ENCODE measurements around the gene LIX1.

The LIX1 gene

DNA sequence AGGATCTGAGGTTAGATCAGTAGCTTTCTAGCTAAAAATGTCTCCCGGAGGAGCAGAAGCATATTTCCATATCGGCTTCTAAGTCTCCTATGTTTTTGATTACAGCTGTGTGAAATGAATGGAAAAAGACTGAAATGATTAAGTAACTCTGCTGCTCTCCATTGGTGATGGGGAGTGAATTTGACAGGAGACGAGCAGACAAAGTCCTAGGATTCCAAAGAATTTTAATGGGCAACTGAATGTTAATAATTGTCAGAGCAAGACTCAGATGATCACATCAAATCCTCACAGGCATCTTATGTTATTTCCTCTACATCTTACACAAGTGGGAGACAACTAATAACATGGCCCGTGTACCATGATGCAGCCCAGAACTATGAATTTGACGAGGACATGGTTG lies 66.8 kb downstream of the LIX1 start:
- no peak overlapping the region for H3K4ac ChIP-seq (ENCODE audit: low read depth, low read length)
- H3K79me1 ChIP-seq (ENCODE audit: low read length): no peaks in the 10 kb centered on the region
- H4K8ac ChIP-seq (ENCODE audit: low read depth, low read length): no peak overlapping the region
- no peak overlapping the region for H2AK5ac ChIP-seq (ENCODE audit: low read length)
- H2BK12ac ChIP-seq (ENCODE audit: low read length): no peak overlapping the region
- H3K36me3 ChIP-seq (ENCODE audit: control insufficient read depth in 1 of 2, insufficient read depth in 2 of 2, low read length in 2 of 2): no peaks in the 10 kb centered on the region
- H3K23ac ChIP-seq (ENCODE audit: low read length): no peak overlapping the region
- H3K4me3 ChIP-seq (ENCODE audit: low read depth, low read length): no peak overlapping the region
- no peaks in the 10 kb centered on the region for H3K4me1 ChIP-seq (ENCODE audit: control insufficient read depth in 1 of 2, insufficient read depth in 2 of 2, low read length in 2 of 2)
- H3K4me2 ChIP-seq (ENCODE audit: low read length): no peak overlapping the region
- peak in 1 of 2 donors; percentile 29 for DNase-seq
- H3K27ac ChIP-seq (ENCODE audit: low read depth, low read length): no peak overlapping the region
- WGBS (ENCODE audit: extremely low coverage, insufficient coverage, insufficient read length): no CpG with 5 or more reads among the region's 5 CpGs
- H4K12ac ChIP-seq (ENCODE audit: low read depth, low read length): no peak overlapping the region
- H2AFZ ChIP-seq (ENCODE audit: insufficient read depth, low read length, poor library complexity): no peak overlapping the region
- no peaks in the 10 kb centered on the region for H3K27me3 ChIP-seq (ENCODE audit: insufficient read depth, low read length)
- no peak overlapping the region for H4K91ac ChIP-seq (ENCODE audit: low read depth, low read length)
- no peak overlapping the region for H3K9ac ChIP-seq (ENCODE audit: low read length)
- H3K14ac ChIP-seq (ENCODE audit: low read length): no peak overlapping the region
- no peaks in the 10 kb centered on the region for H3K9me3 ChIP-seq (ENCODE audit: insufficient read depth, low read depth, low read length)
- no peak overlapping the region for H2BK5ac ChIP-seq (ENCODE audit: low read depth, low read length, poor library complexity)
- H3K18ac ChIP-seq (ENCODE audit: low read length): no peak overlapping the region
- H3K79me2 ChIP-seq (ENCODE audit: control insufficient read depth, insufficient read depth, low read length, poor library complexity): no peaks in the 10 kb centered on the region
- no peak overlapping the region for H2BK120ac ChIP-seq (ENCODE audit: insufficient read depth, low read length, poor library complexity)

DNA sequence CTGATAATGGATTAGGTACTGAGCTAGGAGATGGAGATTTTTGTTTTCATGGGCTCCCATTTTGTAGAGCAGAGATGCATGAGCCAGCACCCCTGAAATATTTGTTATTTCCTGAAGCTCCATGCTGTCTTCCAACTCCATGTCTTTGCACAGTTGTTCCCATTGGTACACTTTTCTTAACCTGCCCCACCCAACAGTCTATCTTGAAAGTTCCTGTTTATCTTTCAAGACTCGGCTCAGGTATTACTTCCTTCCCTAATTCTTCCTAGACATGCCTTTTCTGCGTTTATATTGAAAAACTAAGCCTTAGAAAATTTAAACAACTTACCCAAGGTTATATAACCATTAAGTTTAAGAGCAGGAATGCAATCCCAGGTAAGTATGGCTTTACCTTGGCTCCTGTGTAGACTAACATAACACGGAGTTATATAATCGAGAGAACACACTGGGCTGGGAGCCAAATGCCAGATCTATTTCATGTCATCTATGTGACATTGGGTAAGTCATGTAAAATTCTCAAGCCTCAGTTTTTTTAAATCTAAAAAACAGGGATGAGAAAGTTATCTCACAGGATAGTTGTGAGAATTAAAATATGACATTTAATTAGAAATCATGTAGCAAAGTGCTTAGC lies 67.4 kb downstream of the LIX1 start:
- Histone ChIP-seq H3K27ac (ENCODE audit: low read depth, low read length) (no peak overlapping the region), H2BK12ac (ENCODE audit: low read length) (no peak overlapping the region), H3K27me3 (ENCODE audit: insufficient read depth, low read length) (no peaks in the 10 kb centered on the region)

DNA sequence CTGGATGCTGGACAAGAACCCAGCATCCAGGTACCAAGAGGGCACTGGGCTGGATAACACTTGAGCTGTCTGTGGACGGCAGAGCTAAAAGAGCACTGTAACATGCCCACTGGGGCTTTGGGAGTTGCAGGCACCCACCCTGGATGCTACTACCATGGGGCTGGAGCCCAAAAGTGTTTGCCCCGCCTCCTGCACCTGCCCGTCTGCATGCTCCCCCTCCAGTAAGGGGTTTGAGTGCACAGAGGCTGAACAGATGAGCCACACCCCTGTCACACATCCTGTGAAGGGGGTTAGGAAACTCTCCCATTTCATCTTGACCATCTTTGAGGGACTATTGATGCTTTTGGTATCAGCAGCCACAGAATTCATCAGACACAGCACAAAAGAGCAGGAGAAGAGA lies 69.0 kb downstream of the LIX1 start:
- Histone ChIP-seq H3K79me2 (ENCODE audit: control insufficient read depth, insufficient read depth, low read length, poor library complexity) (no peaks in the 10 kb centered on the region), H3K27me3 (ENCODE audit: insufficient read depth, low read length) (no peaks in the 10 kb centered on the region), H3K4me2 (ENCODE audit: low read length) (no peak overlapping the region), H3K27ac (ENCODE audit: low read depth, low read length) (no peak overlapping the region), H3K18ac (ENCODE audit: low read length) (no peak overlapping the region), H3K14ac (ENCODE audit: low read length) (no peak overlapping the region), H2AFZ (ENCODE audit: insufficient read depth, low read length, poor library complexity) (no peak overlapping the region), H3K9ac (ENCODE audit: low read length) (no peak overlapping the region), H3K4me1 (ENCODE audit: control insufficient read depth in 1 of 2, insufficient read depth in 2 of 2, low read length in 2 of 2) (no peaks in the 10 kb centered on the region), H3K36me3 (ENCODE audit: control insufficient read depth in 1 of 2, insufficient read depth in 2 of 2, low read length in 2 of 2) (no peaks in the 10 kb centered on the region), H4K8ac (ENCODE audit: low read depth, low read length) (no peak overlapping the region), H3K4me3 (ENCODE audit: low read depth, low read length) (no peak overlapping the region), H2BK5ac (ENCODE audit: low read depth, low read length, poor library complexity) (no peak overlapping the region), H4K12ac (ENCODE audit: low read depth, low read length) (no peak overlapping the region), H3K4ac (ENCODE audit: low read depth, low read length) (no peak overlapping the region), H2BK120ac (ENCODE audit: insufficient read depth, low read length, poor library complexity) (no peak overlapping the region), H2AK5ac (ENCODE audit: low read length) (no peak overlapping the region), H3K23ac (ENCODE audit: low read length) (no peak overlapping the region), H4K91ac (ENCODE audit: low read depth, low read length) (no peak overlapping the region), H3K9me3 (ENCODE audit: insufficient read depth, low read depth, low read length) (no peaks in the 10 kb centered on the region), H2BK12ac (ENCODE audit: low read length) (no peak overlapping the region), H3K79me1 (ENCODE audit: low read length) (no peaks in the 10 kb centered on the region)
- WGBS (ENCODE audit: extremely low coverage, insufficient coverage, insufficient read length): no CpG with 5 or more reads among the region's 3 CpGs
- no peak for DNase-seq

More for the DNA sequence above, 67.4 kb downstream of the LIX1 start:
- no peaks in the 10 kb centered on the region for H3K4me1 ChIP-seq (ENCODE audit: control insufficient read depth in 1 of 2, insufficient read depth in 2 of 2, low read length in 2 of 2)
- no peak overlapping the region for H3K14ac ChIP-seq (ENCODE audit: low read length)
- H3K4me3 ChIP-seq (ENCODE audit: low read depth, low read length): no peak overlapping the region
- H4K8ac ChIP-seq (ENCODE audit: low read depth, low read length): no peak overlapping the region
- no peak overlapping the region for H4K91ac ChIP-seq (ENCODE audit: low read depth, low read length)
- no peak overlapping the region for H2BK5ac ChIP-seq (ENCODE audit: low read depth, low read length, poor library complexity)
- no peak for DNase-seq
- H2AFZ ChIP-seq (ENCODE audit: insufficient read depth, low read length, poor library complexity): no peak overlapping the region
- H2AK5ac ChIP-seq (ENCODE audit: low read length): no peak overlapping the region
- no peak overlapping the region for H3K18ac ChIP-seq (ENCODE audit: low read length)
- no peaks in the 10 kb centered on the region for H3K79me1 ChIP-seq (ENCODE audit: low read length)
- no peak overlapping the region for H3K4ac ChIP-seq (ENCODE audit: low read depth, low read length)
- no peak overlapping the region for H3K23ac ChIP-seq (ENCODE audit: low read length)
- H3K79me2 ChIP-seq (ENCODE audit: control insufficient read depth, insufficient read depth, low read length, poor library complexity): no peaks in the 10 kb centered on the region
- H3K4me2 ChIP-seq (ENCODE audit: low read length): no peak overlapping the region
- WGBS (ENCODE audit: extremely low coverage, insufficient coverage, insufficient read length): no CpG with 5 or more reads among the region's 4 CpGs
- H4K12ac ChIP-seq (ENCODE audit: low read depth, low read length): no peak overlapping the region
- no peaks in the 10 kb centered on the region for H3K9me3 ChIP-seq (ENCODE audit: insufficient read depth, low read depth, low read length)
- no peaks in the 10 kb centered on the region for H3K36me3 ChIP-seq (ENCODE audit: control insufficient read depth in 1 of 2, insufficient read depth in 2 of 2, low read length in 2 of 2)
- no peak overlapping the region for H2BK120ac ChIP-seq (ENCODE audit: insufficient read depth, low read length, poor library complexity)
- no peak overlapping the region for H3K9ac ChIP-seq (ENCODE audit: low read length)

DNA sequence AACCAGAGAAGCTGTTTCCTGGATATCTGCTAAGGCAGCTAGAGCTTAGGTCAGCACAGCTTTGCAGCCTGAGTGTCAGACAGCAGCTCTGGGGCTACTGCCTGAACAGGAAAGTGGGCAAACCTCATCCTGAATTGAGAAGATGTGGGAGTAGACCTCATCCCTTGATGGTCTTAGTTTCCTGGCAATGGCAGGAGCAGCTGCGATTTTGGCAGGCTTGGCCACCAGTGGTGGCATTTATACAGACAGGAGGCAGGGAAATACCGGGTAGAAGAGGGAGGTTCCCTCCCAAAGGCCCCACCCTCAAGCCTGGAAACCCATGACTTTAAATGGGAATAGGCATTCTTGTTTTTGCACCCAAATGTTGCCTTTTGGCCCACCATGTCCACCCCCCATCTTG lies 69.7 kb downstream of the LIX1 start:
- Histone ChIP-seq H2AK5ac (ENCODE audit: low read length) (no peak overlapping the region), H3K14ac (ENCODE audit: low read length) (no peak overlapping the region), H3K4me1 (ENCODE audit: control insufficient read depth in 1 of 2, insufficient read depth in 2 of 2, low read length in 2 of 2) (no peaks in the 10 kb centered on the region), H3K4me2 (ENCODE audit: low read length) (no peak overlapping the region), H3K27me3 (ENCODE audit: insufficient read depth, low read length) (no peaks in the 10 kb centered on the region), H4K91ac (ENCODE audit: low read depth, low read length) (no peak overlapping the region), H2BK120ac (ENCODE audit: insufficient read depth, low read length, poor library complexity) (no peak overlapping the region), H3K4me3 (ENCODE audit: low read depth, low read length) (no peak overlapping the region), H3K36me3 (ENCODE audit: control insufficient read depth in 1 of 2, insufficient read depth in 2 of 2, low read length in 2 of 2) (no peaks in the 10 kb centered on the region), H3K27ac (ENCODE audit: low read depth, low read length) (no peak overlapping the region), H3K9me3 (ENCODE audit: insufficient read depth, low read depth, low read length) (no peaks in the 10 kb centered on the region), H2BK12ac (ENCODE audit: low read length) (no peak overlapping the region), H2BK5ac (ENCODE audit: low read depth, low read length, poor library complexity) (no peak overlapping the region), H3K79me1 (ENCODE audit: low read length) (no peaks in the 10 kb centered on the region), H3K23ac (ENCODE audit: low read length) (no peak overlapping the region), H3K18ac (ENCODE audit: low read length) (no peak overlapping the region), H4K8ac (ENCODE audit: low read depth, low read length) (no peak overlapping the region), H3K4ac (ENCODE audit: low read depth, low read length) (no peak overlapping the region), H4K12ac (ENCODE audit: low read depth, low read length) (no peak overlapping the region), H2AFZ (ENCODE audit: insufficient read depth, low read length, poor library complexity) (no peak overlapping the region), H3K9ac (ENCODE audit: low read length) (no peak overlapping the region), H3K79me2 (ENCODE audit: control insufficient read depth, insufficient read depth, low read length, poor library complexity) (no peaks in the 10 kb centered on the region)
- no peak for DNase-seq
- no CpG with 5 or more reads among the region's 2 CpGs for WGBS (ENCODE audit: extremely low coverage, insufficient coverage, insufficient read length)

Measured in trophoblast cell (in vitro differentiated cells and primary cell).